HG03469 (cell line): Measurements from ENCODE around the gene CBX8.
"Not testable (repeated sequence)": the region's sequence is repeated elsewhere in the genome, so short reads cannot be mapped to it uniquely, and the experiment has no call there.

Experiments
- ATAC-seq: cut with Tn5 transposase; IDR thresholded peaks from one replicate; pipeline ENCODE4 v1.9.1; 2021; ENCODE audit warnings: mild to moderate bottlenecking, moderate library complexity, moderate number of reproducible peaks; ENCODE audit not compliant: unreplicated experiment

The CBX8 gene

GRCh38 chr17:79757140-79757745, 39.6 kb downstream of the CBX8 start:
- no peak for ATAC-seq

- ATAC-seq = no peak
These were observed 41.3 kb downstream of the CBX8 start for GRCh38 chr17:79755591-79755990.

DNA sequence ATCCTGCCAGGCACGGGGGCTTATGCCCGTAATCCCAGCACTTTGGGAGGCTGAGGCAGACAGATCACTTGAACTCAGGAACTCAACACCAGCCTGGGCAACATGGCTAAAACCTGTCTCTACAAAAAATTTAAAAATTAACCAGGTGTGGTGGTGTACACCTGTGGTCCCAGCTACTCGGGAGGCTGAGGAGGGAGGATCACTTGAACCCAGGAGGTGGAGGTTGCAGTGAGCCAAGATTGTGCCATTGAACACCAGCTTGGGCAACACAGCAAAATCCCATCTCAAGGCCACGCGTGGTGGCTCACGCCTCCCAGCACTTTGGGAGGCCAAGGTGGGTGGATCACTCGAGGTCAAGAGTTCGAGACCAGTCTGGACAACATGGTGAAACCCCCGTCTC, 42.0 kb downstream of the CBX8 start:
- not testable (repeated sequence) for ATAC-seq

- no peak for ATAC-seq
These were observed 42.5 kb downstream of the CBX8 start for GRCh38 chr17:79754370-79754769.

GRCh38 chr17:79752175-79752574, 44.7 kb downstream of the CBX8 start:
- ATAC-seq = no peak

- no peak for ATAC-seq
These were observed 46.0 kb downstream of the CBX8 start for GRCh38 chr17:79750650-79751545.

DNA sequence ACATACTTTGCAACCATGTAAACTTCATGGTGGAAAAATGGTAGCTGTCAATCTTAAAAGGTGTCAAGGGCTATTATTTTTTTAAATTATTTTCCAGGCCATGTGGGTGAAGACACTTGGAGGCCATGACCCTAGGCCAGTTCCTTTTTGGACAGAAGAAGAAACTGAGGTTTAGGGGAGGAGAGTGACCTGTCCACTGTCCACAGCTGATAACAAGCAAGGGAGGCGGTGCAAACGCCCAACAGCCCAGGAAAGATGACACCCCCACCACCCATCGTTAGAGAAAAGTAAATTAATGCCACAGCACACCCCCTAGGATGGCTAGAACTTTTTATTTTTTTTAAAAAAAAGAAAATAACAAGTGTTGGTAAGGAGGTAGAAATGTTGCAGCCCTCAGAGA, 46.9 kb downstream of the CBX8 start:
- no peak for ATAC-seq

GRCh38 chr17:79749156-79749815, 47.6 kb downstream of the CBX8 start:
- no peak for ATAC-seq

DNA sequence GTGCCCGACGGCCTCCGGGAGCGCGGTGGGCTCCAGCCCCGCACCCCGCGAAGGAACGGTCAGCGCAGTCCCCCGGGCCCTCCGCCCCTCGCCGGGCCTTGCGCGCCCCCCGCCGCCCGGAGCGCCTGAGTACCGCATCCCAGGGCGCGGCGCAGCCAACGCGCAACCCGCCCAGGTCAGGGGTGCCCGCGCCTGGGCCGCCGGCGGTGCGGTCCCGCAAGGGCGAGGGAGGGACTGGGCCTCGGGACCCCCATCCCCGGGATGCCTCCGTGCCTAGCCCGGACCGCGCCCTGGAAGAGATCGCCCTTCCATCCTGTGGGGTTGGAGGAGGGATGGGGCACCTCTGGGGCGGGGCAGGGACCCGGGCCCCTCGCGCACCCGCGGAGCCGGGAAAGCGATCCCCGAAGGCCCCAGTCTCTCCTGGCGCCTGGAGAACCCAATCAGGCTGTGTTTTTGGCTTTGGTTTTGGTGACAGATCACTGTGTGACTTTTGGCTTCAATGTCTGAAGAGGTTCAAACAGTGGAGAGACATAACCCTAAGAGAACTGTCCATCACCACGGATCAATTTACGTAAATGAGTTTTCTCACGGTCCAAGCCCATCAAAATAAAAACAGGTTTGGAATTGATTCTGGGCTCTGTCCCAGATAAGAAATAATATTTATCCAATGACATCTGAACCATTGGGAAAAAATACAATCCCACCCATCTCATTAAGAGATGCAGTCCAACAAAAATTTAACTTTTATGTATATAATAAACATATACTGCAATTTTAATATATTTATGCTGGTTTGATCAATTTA, 48.4 kb downstream of the CBX8 start:
- no peak for ATAC-seq

GRCh38 chr17:79747508-79748294, 49.2 kb downstream of the CBX8 start:
- ATAC-seq = no peak

GRCh38 chr17:79746889-79747507, 49.9 kb downstream of the CBX8 start:
- no peak for ATAC-seq

- no peak for ATAC-seq
These were observed 51.2 kb downstream of the CBX8 start for GRCh38 chr17:79745641-79746105.

GRCh38 chr17:79743614-79744013, 53.3 kb downstream of the CBX8 start:
- ATAC-seq = no peak

- no peak for ATAC-seq
These were observed 53.9 kb downstream of the CBX8 start for GRCh38 chr17:79742951-79743476.

GRCh38 chr17:79742589-79742918, 54.3 kb downstream of the CBX8 start:
- ATAC-seq = no peak
